Hematopoietic multipotent progenitor cell (in vitro differentiated cells): ENCODE results near the gene SLC22A3. TPM values are rescaled to one million over a fixed set of nuclear protein-coding genes. Genes with fewer than 3 reads are reported as not detected.
"Not testable (repeated sequence)": the region's sequence is repeated elsewhere in the genome, so short reads cannot be mapped to it uniquely, and the experiment has no call there.

ENCODE experiments used
- DNase-seq, 3 donors: peaks; one replicate each; pipeline ENCODE4 v3.0.0-alpha.2; 2011 to 2015; ENCODE audit warnings: low read depth in 2 of 3, low spot score in 2 of 3
- total RNA-seq: library from RNA; depleted of rRNA; stranded (reverse); fragments of >200 nt; gene quantifications from one replicate; pipeline ENCODE4 v1.2.3, GENCODE V29; 2012

SLC22A3 gene, protein sequence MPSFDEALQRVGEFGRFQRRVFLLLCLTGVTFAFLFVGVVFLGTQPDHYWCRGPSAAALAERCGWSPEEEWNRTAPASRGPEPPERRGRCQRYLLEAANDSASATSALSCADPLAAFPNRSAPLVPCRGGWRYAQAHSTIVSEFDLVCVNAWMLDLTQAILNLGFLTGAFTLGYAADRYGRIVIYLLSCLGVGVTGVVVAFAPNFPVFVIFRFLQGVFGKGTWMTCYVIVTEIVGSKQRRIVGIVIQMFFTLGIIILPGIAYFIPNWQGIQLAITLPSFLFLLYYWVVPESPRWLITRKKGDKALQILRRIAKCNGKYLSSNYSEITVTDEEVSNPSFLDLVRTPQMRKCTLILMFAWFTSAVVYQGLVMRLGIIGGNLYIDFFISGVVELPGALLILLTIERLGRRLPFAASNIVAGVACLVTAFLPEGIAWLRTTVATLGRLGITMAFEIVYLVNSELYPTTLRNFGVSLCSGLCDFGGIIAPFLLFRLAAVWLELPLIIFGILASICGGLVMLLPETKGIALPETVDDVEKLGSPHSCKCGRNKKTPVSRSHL
- under 0.01 TPM for total RNA-seq

- peak in 1 of 3 donors; percentile 12 for DNase-seq
Observed at GRCh38 chr6:160348223-160349019, at the start of gene SLC22A3. SLC22A3 (plus strand) TSS chr6:160348378; CDS start chr6:160348420, 42 bp downstream.

DNA sequence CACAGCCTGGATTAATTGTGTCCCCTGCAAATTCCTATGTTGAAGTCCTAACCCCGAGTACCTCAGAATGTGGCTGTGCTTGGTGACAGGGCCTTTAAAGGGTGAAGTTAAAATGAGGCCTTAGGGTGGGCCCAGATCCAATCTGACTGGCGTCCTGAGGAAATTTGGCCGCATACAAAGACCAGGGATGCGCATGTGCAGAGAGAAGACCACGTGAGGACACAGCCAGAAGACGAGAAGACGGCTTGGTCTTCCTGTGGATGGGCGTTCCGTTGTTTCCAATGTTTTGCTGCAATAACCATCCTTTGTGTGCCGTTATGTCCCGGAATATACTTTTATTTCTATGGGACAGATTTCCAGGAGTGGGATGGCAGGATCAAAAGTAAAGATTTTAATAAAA is 48.6 kb upstream of the SLC22A3 start:
- no peak for DNase-seq

DNA sequence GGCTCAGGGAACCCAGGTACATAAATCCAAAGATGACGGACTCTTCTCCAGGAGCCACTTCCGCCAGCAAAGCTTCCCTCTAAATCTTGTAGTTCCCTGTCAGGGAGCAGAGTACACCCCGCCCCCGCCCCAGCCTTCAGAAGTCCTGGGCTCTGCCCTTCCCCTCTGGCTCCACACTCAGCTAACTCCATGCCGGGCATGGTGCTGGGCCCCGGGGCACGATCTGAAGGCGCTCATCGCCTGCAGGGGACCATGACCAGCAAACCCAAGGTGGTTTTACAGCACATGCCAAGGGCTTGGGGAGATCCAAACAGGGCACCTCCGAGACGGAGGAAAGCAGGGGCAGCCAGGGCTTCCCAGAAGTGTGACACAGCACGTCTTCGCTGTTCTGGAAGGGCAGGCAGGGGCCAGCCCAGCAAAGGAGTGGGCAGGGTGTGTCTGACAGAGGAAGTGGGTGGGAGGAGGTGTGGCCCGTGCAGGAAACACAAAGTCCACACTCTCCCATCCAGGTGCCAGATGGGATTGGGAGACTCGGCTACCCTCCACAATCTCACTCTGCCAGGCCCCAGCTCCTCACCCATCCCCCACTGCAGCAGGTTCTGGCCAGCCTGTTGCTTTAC is 48.0 kb upstream of the SLC22A3 start:
- no peak for DNase-seq

DNA sequence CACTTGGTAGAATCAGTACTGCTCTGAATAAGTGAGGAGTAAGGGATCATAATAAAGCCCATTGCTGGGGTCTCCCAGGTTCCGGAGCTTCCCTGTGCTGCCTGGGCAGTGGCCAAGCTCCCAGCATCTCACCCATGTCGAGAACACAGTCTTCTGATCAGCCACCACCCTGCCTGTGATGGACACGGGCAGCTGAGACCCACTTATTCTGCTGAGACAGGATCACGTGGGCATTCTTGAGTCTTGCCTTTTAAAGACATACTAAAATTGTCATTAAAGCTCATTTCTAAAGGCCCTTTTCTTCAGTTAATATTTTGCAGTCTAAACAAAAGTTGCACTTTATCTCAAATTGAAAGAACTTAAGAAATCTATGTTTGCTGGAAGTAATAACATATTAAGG is 46.8 kb upstream of the SLC22A3 start:
- no peak for DNase-seq

DNA sequence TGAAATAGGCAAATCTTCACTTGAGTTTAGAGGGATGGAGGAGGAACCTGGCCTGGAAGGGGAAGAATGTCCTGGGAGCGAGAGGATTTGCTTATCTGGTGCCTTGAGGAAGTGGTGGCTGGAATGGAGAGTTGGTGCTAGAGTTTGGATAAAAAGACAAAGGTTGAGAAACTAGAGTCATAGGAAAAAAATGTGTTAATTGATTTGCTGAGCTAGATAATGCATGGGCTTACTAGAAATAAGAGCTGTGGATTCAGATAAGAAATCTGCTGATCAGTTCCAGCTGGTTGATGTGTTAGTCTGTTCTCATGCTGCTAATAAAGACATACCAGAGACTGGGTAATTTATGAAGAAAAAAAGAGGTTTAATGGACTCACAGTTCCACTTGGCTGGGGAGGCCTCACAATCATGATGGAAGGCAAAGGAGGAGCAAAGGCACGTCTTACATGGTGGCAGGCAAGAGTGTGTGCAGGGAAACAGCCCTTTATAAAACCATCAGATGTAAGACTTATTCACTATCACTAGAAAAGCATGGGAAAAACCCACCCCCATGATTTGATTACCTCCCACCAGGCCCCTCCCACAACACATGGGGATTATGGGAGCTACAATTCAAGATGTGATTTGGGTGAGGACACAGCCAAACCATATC is 45.6 kb upstream of the SLC22A3 start:
- DNase-seq: not testable (repeated sequence)

- DNase-seq: no peak
Observed at GRCh38 chr6:160303806-160304205, 44.4 kb upstream of the SLC22A3 start.

- no peak for DNase-seq
Observed at GRCh38 chr6:160305926-160306713, 42.1 kb upstream of the SLC22A3 start.

- DNase-seq: no peak
Observed at GRCh38 chr6:160309718-160310117, 38.5 kb upstream of the SLC22A3 start.

DNA sequence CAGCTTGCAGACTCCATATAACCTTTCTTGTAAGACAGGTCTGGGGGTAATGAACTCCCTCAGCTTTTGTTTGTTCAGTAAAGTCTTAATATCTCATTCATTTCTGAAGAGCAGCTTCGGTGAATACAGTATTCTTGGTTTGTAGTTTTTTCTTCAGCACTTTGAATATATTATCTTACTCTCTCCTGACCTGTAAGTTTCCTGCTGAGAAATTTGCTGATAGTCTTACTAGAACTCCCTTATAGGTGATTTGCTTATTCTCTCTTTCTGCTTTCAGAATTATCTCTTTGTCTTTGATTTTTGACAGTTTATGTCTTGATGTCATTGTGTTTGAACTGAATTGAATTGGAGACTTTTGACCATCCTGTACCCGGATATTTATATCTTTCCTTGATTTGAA is 35.3 kb upstream of the SLC22A3 start:
- DNase-seq: no peak

DNA sequence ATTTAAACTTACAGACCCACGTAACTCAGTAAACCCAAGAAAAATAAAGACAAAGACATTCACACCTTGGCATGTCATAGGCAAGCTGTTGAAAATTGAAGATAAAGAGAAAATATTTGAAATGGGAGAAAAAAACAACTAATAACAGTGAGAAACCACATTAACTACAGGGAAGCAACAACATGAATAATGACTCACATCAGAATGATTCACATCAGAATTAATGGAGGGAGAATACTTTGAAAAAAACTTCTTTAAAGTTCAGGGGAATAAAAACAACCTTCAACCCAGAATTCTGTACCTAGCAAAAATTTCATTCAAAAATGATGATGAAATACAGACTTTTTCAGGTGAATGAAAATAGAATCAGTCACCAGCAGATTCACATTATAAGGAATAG is 32.9 kb upstream of the SLC22A3 start:
- no peak for DNase-seq

GRCh38 chr6:160316261-160316660 is 31.9 kb upstream of the SLC22A3 start:
- no peak for DNase-seq

DNA sequence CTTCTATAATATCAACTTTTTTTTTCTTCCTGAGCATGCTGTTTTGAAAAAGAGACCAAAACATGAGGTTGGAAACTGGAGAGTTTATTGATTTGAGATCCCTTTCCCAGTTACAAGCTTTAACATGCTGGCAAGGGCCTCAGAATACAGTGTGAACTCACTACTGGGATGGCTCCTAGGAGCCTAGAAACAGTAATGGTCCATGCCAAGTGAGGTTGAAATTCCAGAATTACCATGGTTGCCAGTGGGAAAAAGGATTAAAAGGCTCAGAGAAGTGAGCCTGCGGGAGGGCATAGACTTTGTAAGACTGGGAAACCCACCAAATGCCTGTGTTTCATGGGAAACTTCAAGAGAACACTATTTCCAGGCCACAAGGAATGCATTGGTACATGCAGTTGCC is 28.9 kb upstream of the SLC22A3 start:
- no peak for DNase-seq

- no peak for DNase-seq
Observed at GRCh38 chr6:160321729-160322505, 26.3 kb upstream of the SLC22A3 start.

DNA sequence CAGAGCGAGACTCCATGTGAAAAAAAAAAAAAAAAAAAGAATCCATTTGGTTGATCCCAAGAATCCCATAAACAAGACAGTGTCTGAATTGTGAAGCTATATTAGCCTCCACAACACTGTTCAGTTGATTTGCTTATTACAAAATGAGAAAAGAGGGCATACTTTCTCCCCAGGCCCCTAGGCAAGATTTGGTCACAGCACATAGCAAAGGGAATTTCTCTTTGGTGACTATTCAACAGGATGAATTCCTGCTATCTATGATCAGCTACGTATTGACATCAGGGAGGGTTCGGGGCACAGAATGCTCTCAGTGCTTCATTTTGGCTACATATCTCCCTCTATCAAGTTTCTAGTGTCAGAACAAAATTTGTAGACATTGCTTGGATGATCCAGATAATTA is 20.2 kb upstream of the SLC22A3 start:
- DNase-seq: no peak

- DNase-seq: no peak
Observed at GRCh38 chr6:160328447-160328846, 19.7 kb upstream of the SLC22A3 start.

GRCh38 chr6:160329188-160329587 is 19.0 kb upstream of the SLC22A3 start:
- no peak for DNase-seq

DNA sequence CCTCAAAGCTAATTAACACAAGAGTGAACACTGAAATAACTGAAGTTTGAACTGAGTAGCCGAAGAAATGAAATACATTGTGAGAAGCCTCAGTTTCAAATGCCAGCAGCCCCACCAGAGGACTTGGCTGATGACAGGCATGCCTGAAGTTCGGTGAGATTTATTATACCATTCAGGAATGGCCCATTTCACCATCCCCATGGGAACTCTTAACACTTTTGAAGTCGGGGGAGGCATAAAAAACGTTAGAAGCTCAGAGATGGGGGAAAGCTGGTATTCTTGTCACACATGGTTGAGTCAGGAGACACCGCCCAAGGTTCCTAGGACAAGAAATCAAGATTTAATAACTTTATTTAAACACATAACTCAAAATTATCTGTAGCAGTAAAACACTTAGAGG is 17.6 kb upstream of the SLC22A3 start:
- DNase-seq: no peak

GRCh38 chr6:160331204-160331603 is 17.0 kb upstream of the SLC22A3 start:
- DNase-seq: no peak

- DNase-seq: no peak
Observed at GRCh38 chr6:160331753-160332152, 16.4 kb upstream of the SLC22A3 start.
